Sigmoid colon (tissue), 4 donors: ENCODE results near the gene AMHR2.

ENCODE experiments used
- EP300 ChIP-seq, 4 donors: sonication (generic); formaldehyde crosslinking; IDR thresholded peaks; one replicate each; pipeline ENCODE4 v1.6.1; 2017; ENCODE audit warnings: antibody characterized with exemption in 4 of 4
- POLR2AphosphoS5 ChIP-seq, 4 donors: sonication (generic); formaldehyde crosslinking; IDR thresholded peaks; one replicate each; pipeline ENCODE4 v1.6.1; 2017; ENCODE audit warnings: antibody characterized with exemption in 4 of 4

DNA sequence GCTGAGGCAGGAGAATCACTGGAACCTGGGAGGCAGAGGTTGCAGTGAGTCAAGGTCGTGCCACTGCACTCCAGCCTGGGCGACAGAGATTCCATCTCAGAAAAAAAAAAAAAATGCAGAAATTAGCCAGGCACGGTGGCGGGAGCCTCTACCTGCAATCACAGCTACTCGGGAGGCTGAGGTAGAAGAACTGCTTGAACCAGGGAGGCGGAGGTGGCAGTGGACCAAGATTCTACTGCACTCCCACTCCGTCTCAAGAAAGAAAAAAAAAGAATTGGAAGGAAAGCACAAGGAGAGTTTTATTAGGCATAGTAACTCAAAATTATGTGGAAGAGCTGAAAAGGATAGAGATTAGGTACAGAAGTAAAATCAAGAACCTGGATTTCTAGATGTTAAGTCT lies 20.8 kb upstream of the AMHR2 start:
- TF ChIP-seq POLR2AphosphoS5 (IDR thresholded peaks at IDR 0.05) (no peak), EP300 (IDR thresholded peaks at IDR 0.05) (no peak)
